IPS DF 6.9 (cell line): ENCODE data around the gene BEGAIN.

ENCODE experiments used
- DNase-seq: peaks from one replicate; pipeline ENCODE4 v3.0.0-alpha.2; 2013; ENCODE audit warnings: low read depth, low spot score
- H3K27ac ChIP-seq: one replicate; pipeline ENCODE4 v1.5.1; 2013; ENCODE audit warnings: low read length, control low read depth
- H3K27me3 ChIP-seq: 2 replicates; pipeline ENCODE4 v1.6.1; 2013; ENCODE audit warnings: mild to moderate bottlenecking, low read length; ENCODE audit not compliant: control insufficient read depth, insufficient read depth
- H3K36me3 ChIP-seq: 2 replicates; pipeline ENCODE4 v1.6.1; 2013; ENCODE audit warnings: low read length; ENCODE audit not compliant: control insufficient read depth, insufficient read depth
- H3K4me1 ChIP-seq: 2 replicates; pipeline ENCODE4 v1.6.1; 2013; ENCODE audit warnings: low read length; ENCODE audit not compliant: control insufficient read depth, insufficient read depth
- H3K4me3 ChIP-seq: 2 replicates; pipeline ENCODE4 v1.5.1; 2013; ENCODE audit warnings: mild to moderate bottlenecking, low read length
- H3K9me3 ChIP-seq: 2 replicates; pipeline ENCODE4 v1.6.1; 2013; ENCODE audit warnings: low read length, inconsistent platforms; ENCODE audit not compliant: control insufficient read depth, insufficient read depth
- WGBS: extraction: QIAGEN DNeasy Blood & Tissue Kit; methylation state at CpG from one replicate; pipeline ENCODE4 v1.1.7; 2013; ENCODE audit warnings: mixed read lengths, missing lambda C conversion rate; ENCODE audit not compliant: insufficient read length, insufficient coverage; 5-methylcytosine and 5-hydroxymethylcytosine counted together

BEGAIN gene

GRCh38 chr14:100581228-100582145, 5.7 kb downstream of the BEGAIN start:
- DNase-seq: no peak
- Histone ChIP-seq H3K9me3 (no peaks in the 10 kb centered on the region), H3K27ac (no peak overlapping the region), H3K4me3 (no peak overlapping the region), H3K36me3 (no peaks in the 10 kb centered on the region; the same call in 1 of the 2 replicates), H3K4me1 (no peaks in the 10 kb centered on the region; the same call in 1 of the 2 replicates), H3K27me3 (peaks cover 3% of the 10 kb centered on the region; the same call in 1 of the 2 replicates)
- no CpG with 5 or more reads among the region's 28 CpGs for WGBS

GRCh38 chr14:100580316-100581227, 6.6 kb downstream of the BEGAIN start:
- Histone ChIP-seq H3K27ac (no peak overlapping the region), H3K9me3 (no peaks in the 10 kb centered on the region), H3K36me3 (no peaks in the 10 kb centered on the region; the same call in 1 of the 2 replicates), H3K27me3 (no peaks in the 10 kb centered on the region), H3K4me3 (no peak overlapping the region), H3K4me1 (no peaks in the 10 kb centered on the region)
- no CpG with 5 or more reads among the region's 14 CpGs for WGBS
- no peak for DNase-seq

- DNase-seq: no peak
- WGBS: no CpG with 5 or more reads among the region's 4 CpGs
- Histone ChIP-seq H3K27me3 (no peaks in the 10 kb centered on the region), H3K27ac (no peak overlapping the region), H3K9me3 (no peaks in the 10 kb centered on the region), H3K4me3 (no peak overlapping the region), H3K36me3 (no peaks in the 10 kb centered on the region; the same call in 1 of the 2 replicates), H3K4me1 (peaks cover 1% of the 10 kb centered on the region)
These were observed 8.7 kb downstream of the BEGAIN start for GRCh38 chr14:100578552-100578951.

GRCh38 chr14:100577986-100578431, 9.2 kb downstream of the BEGAIN start:
- Histone ChIP-seq H3K27me3 (no peaks in the 10 kb centered on the region), H3K9me3 (no peaks in the 10 kb centered on the region), H3K4me3 (no peak overlapping the region), H3K36me3 (no peaks in the 10 kb centered on the region; the same call in 1 of the 2 replicates), H3K27ac (no peak overlapping the region), H3K4me1 (peaks cover 5% of the 10 kb centered on the region)
- no peak for DNase-seq
- WGBS: no CpG with 5 or more reads among the region's 8 CpGs

GRCh38 chr14:100577321-100577985, 9.8 kb downstream of the BEGAIN start:
- peaks cover 8% of the 10 kb centered on the region for H3K4me1 ChIP-seq
- H3K36me3 ChIP-seq: no peaks in the 10 kb centered on the region; the same call in 1 of the 2 replicates
- no peaks in the 10 kb centered on the region for H3K27me3 ChIP-seq
- H3K4me3 ChIP-seq: no peak overlapping the region
- no peaks in the 10 kb centered on the region for H3K9me3 ChIP-seq
- WGBS: no CpG with 5 or more reads among the region's 23 CpGs
- no peak overlapping the region for H3K27ac ChIP-seq
- no peak for DNase-seq

- Histone ChIP-seq H3K27me3 (no peaks in the 10 kb centered on the region), H3K27ac (no peak overlapping the region), H3K36me3 (no peaks in the 10 kb centered on the region; the same call in 1 of the 2 replicates), H3K9me3 (no peaks in the 10 kb centered on the region), H3K4me1 (peaks cover 8% of the 10 kb centered on the region), H3K4me3 (no peak overlapping the region)
- no CpG with 5 or more reads among the region's 26 CpGs for WGBS
- DNase-seq: no peak
These were observed 10.8 kb downstream of the BEGAIN start for GRCh38 chr14:100576091-100577085.

- WGBS: no CpG with 5 or more reads among the region's 11 CpGs
- Histone ChIP-seq H3K4me3 (no peak overlapping the region), H3K27ac (no peak overlapping the region), H3K36me3 (no peaks in the 10 kb centered on the region; the same call in 1 of the 2 replicates), H3K4me1 (peaks cover 8% of the 10 kb centered on the region), H3K27me3 (no peaks in the 10 kb centered on the region), H3K9me3 (no peaks in the 10 kb centered on the region)
- no peak for DNase-seq
These were observed 11.8 kb downstream of the BEGAIN start for GRCh38 chr14:100575266-100575995.

GRCh38 chr14:100574642-100575031, 12.6 kb downstream of the BEGAIN start:
- Histone ChIP-seq H3K4me3 (no peak overlapping the region), H3K27ac (no peak overlapping the region), H3K36me3 (no peaks in the 10 kb centered on the region; the same call in 1 of the 2 replicates), H3K27me3 (peaks cover under 1% of the 10 kb centered on the region; the same call in 1 of the 2 replicates), H3K4me1 (peaks cover 10% of the 10 kb centered on the region), H3K9me3 (no peaks in the 10 kb centered on the region)
- DNase-seq: no peak
- WGBS: no CpG with 5 or more reads among the region's 7 CpGs
